ENCODE measurements around the gene IGFBP7. TPM values are rescaled to one million over a fixed set of nuclear protein-coding genes. Genes with fewer than 3 reads are reported as not detected.
A peak's percentile ranks its signal among the peaks of the same experiment; 100 is the strongest.

The IGFBP7 gene
- total RNA-seq, 1 donor from 2014 or later, result 716 TPM

- Histone ChIP-seq H3K4me3 (no peak overlapping the region), H3K4me1 (peaks cover 39% of the 10 kb centered on the region), H3K36me3 (no peaks in the 10 kb centered on the region), H3K27me3 (no peaks in the 10 kb centered on the region), H3K27ac (peak overlapping the region; percentile 80), H3K9me3 (no peaks in the 10 kb centered on the region)
- no peak for DNase-seq (ENCODE audit: extremely low spot score in 2 of 2)
- TF ChIP-seq CTCF (IDR thresholded peaks at IDR 0.05) (no peak), POLR2A (IDR thresholded peaks at IDR 0.05) (no peak), POLR2AphosphoS5 (IDR thresholded peaks at IDR 0.05; ENCODE audit: insufficient read depth in 1 of 2, low read depth in 1 of 2) (no peak)
- intact Hi-C loops (cut with DNase I), result no loop called here
Observed at GRCh38 chr4:57081651-57082621, 28.2 kb downstream of the IGFBP7 start.

GRCh38 chr4:57080781-57081650 is 29.2 kb downstream of the IGFBP7 start:
- no peak overlapping the region for H3K4me3 ChIP-seq
- no peaks in the 10 kb centered on the region for H3K27me3 ChIP-seq
- TF ChIP-seq POLR2A (IDR thresholded peaks at IDR 0.05), result no peak
- TF ChIP-seq POLR2AphosphoS5 (IDR thresholded peaks at IDR 0.05; ENCODE audit: insufficient read depth in 1 of 2, low read depth in 1 of 2), result no peak
- TF ChIP-seq CTCF (IDR thresholded peaks at IDR 0.05), result no peak
- no peak for DNase-seq (ENCODE audit: extremely low spot score in 2 of 2)
- H3K36me3 ChIP-seq, result no peaks in the 10 kb centered on the region
- peaks cover 39% of the 10 kb centered on the region for H3K4me1 ChIP-seq
- H3K9me3 ChIP-seq, result no peaks in the 10 kb centered on the region
- H3K27ac ChIP-seq, result peak overlapping the region; percentile 80
- intact Hi-C loops (cut with DNase I), result no loop called here

- intact Hi-C loops (cut with DNase I), result no loop called here
- Histone ChIP-seq H3K4me3 (no peak overlapping the region), H3K27ac (peak overlapping the region; percentile 80), H3K9me3 (no peaks in the 10 kb centered on the region), H3K27me3 (no peaks in the 10 kb centered on the region), H3K4me1 (peaks cover 56% of the 10 kb centered on the region), H3K36me3 (no peaks in the 10 kb centered on the region)
- DNase-seq (ENCODE audit: extremely low spot score in 2 of 2), result no peak
- TF ChIP-seq POLR2A (IDR thresholded peaks at IDR 0.05) (no peak), POLR2AphosphoS5 (IDR thresholded peaks at IDR 0.05; ENCODE audit: insufficient read depth in 1 of 2, low read depth in 1 of 2) (peak; percentile 19 to 38)
Observed at GRCh38 chr4:57078685-57079521, 31.3 kb downstream of the IGFBP7 start.

- Histone ChIP-seq H3K27me3 (no peaks in the 10 kb centered on the region), H3K36me3 (no peaks in the 10 kb centered on the region), H3K27ac (no peak overlapping the region), H3K9me3 (no peaks in the 10 kb centered on the region), H3K4me3 (no peak overlapping the region), H3K4me1 (peaks cover 56% of the 10 kb centered on the region)
- intact Hi-C loops (cut with DNase I), result no loop called here
- TF ChIP-seq POLR2A (IDR thresholded peaks at IDR 0.05) (no peak), POLR2AphosphoS5 (IDR thresholded peaks at IDR 0.05; ENCODE audit: insufficient read depth in 1 of 2, low read depth in 1 of 2) (no peak), CTCF (IDR thresholded peaks at IDR 0.05) (no peak)
- DNase-seq (ENCODE audit: extremely low spot score in 2 of 2), result no peak
Observed at GRCh38 chr4:57077550-57078343, 32.4 kb downstream of the IGFBP7 start.

All from vagina (tissue), 2 donors.